Tibial artery (tissue), 4 donors: Measurements from ENCODE around the gene PROZ.

Source experiments
- DNase-seq, 2 donors: peaks; one replicate each; pipeline ENCODE4 v3.0.0-alpha.2; 2019
- H3K27ac ChIP-seq, 2 donors: fragments of 200-600 bp; sonication (generic) in 1 of 2; 1 replicate in 1 of 2; 2 replicates in 1 of 2; pipeline ENCODE4 v1.5.1; 2018 to 2019; ENCODE audit warnings: mild to moderate bottlenecking in 1 of 2
- H3K27me3 ChIP-seq, 2 donors: fragments of 200-600 bp; sonication (generic) in 1 of 2; one replicate each; pipeline versions ENCODE4 v1.5.1 to v1.6.0; 2016 to 2019
- H3K36me3 ChIP-seq, 3 donors: fragments of 200-600 bp; sonication (generic) in 2 of 3; one replicate each; pipeline ENCODE4 v1.5.1; 2016 to 2019; ENCODE audit warnings: mild to moderate bottlenecking in 2 of 3
- H3K4me1 ChIP-seq, 4 donors: fragments of 200-600 bp; sonication (generic) in 2 of 4; 1 replicate in 3 of 4; 2 replicates in 1 of 4; pipeline ENCODE4 v1.5.1; 2016 to 2019
- H3K4me3 ChIP-seq, 2 donors: fragments of 200-600 bp; sonication (generic) in 1 of 2; 1 replicate in 1 of 2; 2 replicates in 1 of 2; pipeline ENCODE4 v1.5.1; 2018 to 2019; ENCODE audit warnings: mild to moderate bottlenecking in 2 of 2
- H3K9me3 ChIP-seq, 3 donors: fragments of 200-600 bp; sonication (generic) in 1 of 3; one replicate each; pipeline ENCODE4 v1.5.1; 2016 to 2019
- intact Hi-C: fragments of 100-400 bp; cut with DNase I; formaldehyde crosslinking; loops from one replicate; pipeline ENCODE4 v1.15.0; 2023; ENCODE audit warnings: low total_unique reads
- TF ChIP-seq, protein P1 (sequence below), 2 experiments: fragments of 200-600 bp in 1 of 2; fragments of 450-650 bp in 1 of 2; IDR thresholded peaks; one replicate each; pipeline ENCODE4 v1.5.1; 2017 to 2019; ENCODE audit warnings: antibody characterized with exemption in 2 of 2, mild to moderate bottlenecking in 1 of 2, moderate library complexity in 1 of 2

The PROZ gene

DNA sequence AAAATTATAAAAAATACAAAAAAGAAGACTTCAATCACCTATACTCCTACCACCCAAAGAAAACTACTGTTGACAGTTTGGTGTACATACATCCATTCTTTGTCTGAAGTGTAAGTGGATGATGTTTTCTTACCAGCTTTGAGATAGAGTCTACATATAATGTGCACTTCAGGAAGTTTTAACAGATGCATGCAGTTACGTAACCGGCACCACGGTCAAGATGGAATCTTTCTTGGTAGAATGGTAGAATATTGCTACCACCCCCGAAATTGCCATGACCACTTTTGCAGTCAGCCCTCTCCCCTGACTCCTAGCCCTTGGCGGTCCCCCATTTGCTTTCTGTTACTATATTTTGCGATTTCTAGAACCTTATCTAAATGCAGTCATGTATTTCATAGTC, 52.4 kb downstream of the PROZ start:
- no peaks in the 10 kb centered on the region for H3K27me3 ChIP-seq
- peak overlapping the region in 1 of 2 donors; percentile 80 for H3K4me3 ChIP-seq
- intact Hi-C loops = loop anchor here (10.0 kb wide), 2 partner anchors 244 to 266 kb away; partner anchors contain the start of gene ADPRHL1
- no peak for DNase-seq
- no peaks in the 10 kb centered on the region for H3K9me3 ChIP-seq
- H3K4me1 ChIP-seq = peaks cover 0 to 56% (median 38%) of the 10 kb centered on the region in 4 donors
- H3K27ac ChIP-seq = no peak overlapping the region
- TF ChIP-seq, protein P1, sequence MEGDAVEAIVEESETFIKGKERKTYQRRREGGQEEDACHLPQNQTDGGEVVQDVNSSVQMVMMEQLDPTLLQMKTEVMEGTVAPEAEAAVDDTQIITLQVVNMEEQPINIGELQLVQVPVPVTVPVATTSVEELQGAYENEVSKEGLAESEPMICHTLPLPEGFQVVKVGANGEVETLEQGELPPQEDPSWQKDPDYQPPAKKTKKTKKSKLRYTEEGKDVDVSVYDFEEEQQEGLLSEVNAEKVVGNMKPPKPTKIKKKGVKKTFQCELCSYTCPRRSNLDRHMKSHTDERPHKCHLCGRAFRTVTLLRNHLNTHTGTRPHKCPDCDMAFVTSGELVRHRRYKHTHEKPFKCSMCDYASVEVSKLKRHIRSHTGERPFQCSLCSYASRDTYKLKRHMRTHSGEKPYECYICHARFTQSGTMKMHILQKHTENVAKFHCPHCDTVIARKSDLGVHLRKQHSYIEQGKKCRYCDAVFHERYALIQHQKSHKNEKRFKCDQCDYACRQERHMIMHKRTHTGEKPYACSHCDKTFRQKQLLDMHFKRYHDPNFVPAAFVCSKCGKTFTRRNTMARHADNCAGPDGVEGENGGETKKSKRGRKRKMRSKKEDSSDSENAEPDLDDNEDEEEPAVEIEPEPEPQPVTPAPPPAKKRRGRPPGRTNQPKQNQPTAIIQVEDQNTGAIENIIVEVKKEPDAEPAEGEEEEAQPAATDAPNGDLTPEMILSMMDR (IDR thresholded peaks at IDR 0.05) = no peak
- H3K36me3 ChIP-seq = no peaks in the 10 kb centered on the region

DNA sequence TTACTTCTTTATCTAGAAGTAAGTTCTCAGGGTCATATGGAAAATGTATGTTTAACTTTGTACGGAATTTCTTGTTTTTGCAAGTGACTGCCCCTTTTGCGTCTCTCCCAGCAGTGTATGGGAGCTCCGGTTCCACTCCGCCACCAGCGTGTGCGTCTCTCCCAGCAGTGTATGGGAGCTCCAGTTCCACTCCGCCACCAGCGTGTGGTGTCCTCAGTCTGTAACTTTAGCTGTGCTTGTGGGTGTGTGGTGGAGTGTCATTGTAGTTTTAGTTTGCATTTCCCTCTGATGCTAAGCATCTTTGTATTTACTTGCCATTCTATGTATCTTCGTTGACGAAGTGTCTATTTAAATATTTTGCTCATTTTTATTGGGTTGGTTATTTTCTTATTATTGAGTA, 53.3 kb downstream of the PROZ start:
- Histone ChIP-seq H3K9me3 (no peaks in the 10 kb centered on the region), H3K36me3 (no peaks in the 10 kb centered on the region), H3K4me1 (peaks cover 0 to 57% (median 43%) of the 10 kb centered on the region in 4 donors), H3K4me3 (no peak overlapping the region), H3K27me3 (no peaks in the 10 kb centered on the region), H3K27ac (no peak overlapping the region)
- DNase-seq = no peak
- intact Hi-C loops = loop anchor here (10.0 kb wide), 2 partner anchors 243 to 267 kb away; partner anchors contain the start of gene ADPRHL1
- TF ChIP-seq, protein P1 (IDR thresholded peaks at IDR 0.05) = no peak

DNA sequence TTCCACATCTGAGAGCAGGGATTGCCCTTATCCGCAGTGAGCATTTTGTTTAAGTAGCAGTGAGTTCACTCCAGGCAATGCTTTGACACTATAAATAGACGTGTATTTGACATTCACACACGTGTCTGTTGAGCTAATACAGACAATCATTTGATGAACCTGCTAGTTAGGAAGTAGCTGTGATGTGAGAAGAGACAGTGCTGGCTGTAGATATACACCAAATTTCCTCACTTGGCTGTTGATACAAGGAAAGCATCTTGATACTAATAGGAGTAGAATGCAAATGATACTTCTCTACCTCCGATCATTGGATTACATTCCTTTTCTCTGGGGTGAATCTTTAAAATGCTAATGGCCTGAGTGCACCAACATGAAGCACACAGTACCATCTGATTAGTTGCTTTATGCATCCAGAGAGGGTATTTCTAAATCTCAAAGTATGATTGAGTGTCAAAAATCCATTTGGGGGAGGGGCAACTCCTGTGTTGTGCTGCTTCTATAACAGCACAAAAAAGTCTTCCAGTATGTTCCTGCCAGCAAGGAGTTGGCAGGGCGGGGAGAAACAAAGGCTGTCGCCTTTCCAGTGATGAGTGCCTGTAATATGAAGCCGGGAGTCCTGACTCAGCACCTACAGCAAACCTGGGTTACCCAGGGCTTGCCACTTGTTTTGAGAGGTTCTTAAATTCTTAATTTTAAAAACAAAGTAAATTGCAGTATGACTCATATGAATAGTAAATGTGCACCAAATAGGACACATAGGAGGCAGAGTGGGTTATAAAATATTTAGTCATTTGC, 58.0 kb downstream of the PROZ start:
- Histone ChIP-seq H3K27ac (peak overlapping the region in 1 of 2 donors; percentile 15), H3K4me3 (no peak overlapping the region), H3K9me3 (no peaks in the 10 kb centered on the region), H3K4me1 (peaks cover 0 to 37% (median 24%) of the 10 kb centered on the region in 4 donors), H3K27me3 (no peaks in the 10 kb centered on the region), H3K36me3 (peaks cover 0 to 23% (median 22%) of the 10 kb centered on the region in 3 donors)
- TF ChIP-seq, protein P1 (IDR thresholded peaks at IDR 0.05) = no peak
- no peak for DNase-seq
- intact Hi-C loops = loop anchor here (10.0 kb wide), 2 partner anchors 238 to 272 kb away; partner anchors contain the start of gene ADPRHL1

DNA sequence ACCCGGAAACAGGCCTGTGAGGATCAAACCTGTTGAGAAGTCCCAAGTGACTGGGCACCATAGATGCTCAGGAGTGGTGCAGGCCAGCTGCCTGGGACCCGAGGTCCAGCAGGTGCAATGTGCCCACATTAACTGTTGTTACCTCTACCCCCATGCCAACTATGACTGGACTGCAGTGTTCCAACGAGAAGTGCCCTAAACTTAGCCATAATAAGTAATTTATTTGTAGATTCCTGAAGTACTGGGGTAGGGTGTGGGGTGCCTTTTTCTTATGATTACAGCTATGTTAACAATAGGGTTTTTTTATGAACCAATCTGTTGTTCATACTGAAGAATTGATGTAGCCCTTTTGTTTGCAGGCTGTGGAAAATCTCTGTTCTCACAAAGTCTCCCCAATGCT, 60.1 kb downstream of the PROZ start:
- Histone ChIP-seq H3K4me1 (peaks cover 0 to 33% (median 21%) of the 10 kb centered on the region in 4 donors), H3K9me3 (no peaks in the 10 kb centered on the region), H3K36me3 (peaks cover 0 to 39% (median 29%) of the 10 kb centered on the region in 3 donors), H3K27me3 (no peaks in the 10 kb centered on the region), H3K27ac (no peak overlapping the region), H3K4me3 (no peak overlapping the region)
- intact Hi-C loops = loop anchor here (10.0 kb wide), 2 partner anchors 236 to 274 kb away; partner anchors contain the start of gene ADPRHL1
- no peak for DNase-seq
- TF ChIP-seq, protein P1 (IDR thresholded peaks at IDR 0.05) = no peak

DNA sequence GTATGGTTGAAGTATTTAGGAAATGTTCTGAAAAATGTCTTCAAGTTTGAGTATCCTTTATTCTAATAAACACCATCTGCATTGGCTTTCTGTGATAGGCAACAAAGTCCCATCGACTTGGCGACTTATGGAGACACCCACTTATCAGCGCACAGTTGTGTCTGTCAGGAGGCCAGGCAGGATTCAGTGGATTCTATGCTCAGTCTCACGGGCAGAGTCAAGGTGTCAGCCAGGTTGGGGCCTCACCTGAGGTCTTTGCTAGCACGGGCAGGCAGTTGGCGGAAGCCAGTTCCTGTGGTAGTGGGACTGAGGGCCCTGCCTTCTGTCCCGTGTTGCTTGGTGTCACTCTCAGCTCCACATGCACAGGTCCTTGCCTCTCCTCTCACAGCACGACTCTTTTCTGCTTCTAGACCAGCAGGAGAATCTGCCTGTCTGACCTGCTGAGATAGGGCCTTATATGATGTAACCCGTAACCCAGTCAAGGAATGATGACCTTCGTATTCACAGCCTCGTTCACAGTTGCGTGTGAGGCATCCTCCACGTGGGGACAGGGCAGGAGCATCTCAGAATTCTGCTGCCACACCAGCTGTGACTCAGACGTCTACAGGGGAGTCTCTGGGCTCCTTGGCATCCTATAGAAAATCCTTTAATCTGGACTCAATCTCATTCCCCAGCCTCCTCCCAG, 61.0 kb downstream of the PROZ start:
- Histone ChIP-seq H3K9me3 (no peaks in the 10 kb centered on the region), H3K27ac (no peak overlapping the region), H3K4me1 (peaks cover 0 to 32% (median 21%) of the 10 kb centered on the region in 4 donors), H3K36me3 (peaks cover 0 to 47% (median 37%) of the 10 kb centered on the region in 3 donors), H3K4me3 (no peak overlapping the region), H3K27me3 (no peaks in the 10 kb centered on the region)
- TF ChIP-seq, protein P1 (IDR thresholded peaks at IDR 0.05) = no peak
- intact Hi-C loops = loop anchor here (10.0 kb wide), 2 partner anchors 235 to 275 kb away; partner anchors contain the start of gene ADPRHL1
- DNase-seq = no peak
